Epithelial cell of proximal tubule (primary cell): ENCODE data around the gene DUS2. TPM values are rescaled to one million over a fixed set of nuclear protein-coding genes. Genes with fewer than 3 reads are reported as not detected.

Experiments
- DNase-seq: peaks from one replicate; pipeline ENCODE4 v3.0.0-alpha.2; 2011; ENCODE audit warnings: low read depth
- H3K4me3 ChIP-seq: 2 replicates; pipeline ENCODE4 v1.5.1; 2011; ENCODE audit warnings: low read depth, mild to moderate bottlenecking, low read length
- CTCF ChIP-seq: conservative IDR thresholded peaks from 2 replicates; pipeline ENCODE4 v1.5.1; 2012; ENCODE audit warnings: low read depth, mild to moderate bottlenecking, low read length
- total RNA-seq: library from RNA; depleted of rRNA; stranded (reverse); fragments of >200 nt; gene quantifications from 2 replicates; pipeline ENCODE4 v1.2.3, GENCODE V29; 2015

DUS2 gene
- total RNA-seq, 1 donor from 2014 or later = 20.9 TPM

- DNase-seq = no peak
- H3K4me3 ChIP-seq = no peak overlapping the region
Observed at GRCh38 chr16:68068926-68069325, 45.8 kb downstream of the DUS2 start.

DNA sequence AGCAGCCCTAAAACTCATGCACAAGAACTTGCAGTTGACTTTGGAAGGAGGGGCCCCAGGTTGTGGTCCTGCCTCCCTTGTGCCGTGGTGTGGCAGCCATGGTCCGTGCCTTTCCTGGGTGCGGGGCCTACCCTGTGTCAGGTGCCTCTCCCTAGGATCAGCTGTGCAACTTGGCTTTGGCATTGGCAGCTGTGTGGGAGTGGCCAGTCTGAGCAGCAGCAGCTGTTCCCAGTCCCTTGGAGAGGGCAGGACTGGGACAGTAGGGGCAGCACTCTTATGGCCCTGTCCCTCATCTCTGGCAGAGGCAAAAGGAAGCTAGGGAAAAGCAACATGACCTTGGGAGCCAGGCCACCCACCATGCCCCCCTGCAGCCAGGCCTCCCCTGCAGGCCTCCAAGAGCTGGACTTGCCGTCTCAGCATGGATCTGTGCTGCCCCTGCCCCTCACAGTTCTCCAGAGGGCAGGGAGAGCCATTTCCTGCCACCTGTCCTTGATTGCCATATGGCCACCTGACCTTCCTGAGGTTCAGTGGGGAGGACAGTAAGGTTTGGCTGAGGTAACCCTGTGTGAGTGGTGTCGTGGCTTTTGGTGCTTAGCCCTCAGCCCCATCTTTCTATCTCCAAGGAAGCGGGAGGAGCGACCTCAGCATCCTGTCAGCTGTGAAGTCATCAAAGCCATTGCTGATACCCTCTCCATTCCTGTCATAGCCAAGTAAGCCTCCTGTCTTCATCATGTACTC is 46.6 kb downstream of the DUS2 start:
- H3K4me3 ChIP-seq = no peak overlapping the region
- DNase-seq = no peak
- no peak for TF ChIP-seq CTCF

More at GRCh38 chr16:68068926-68069325, 45.8 kb downstream of the DUS2 start:
- TF ChIP-seq CTCF = no peak

- no peak for TF ChIP-seq CTCF
- DNase-seq = no peak
- H3K4me3 ChIP-seq = no peak overlapping the region
Observed at GRCh38 chr16:68070249-68070730, 47.2 kb downstream of the DUS2 start.

GRCh38 chr16:68070806-68071517 is 47.9 kb downstream of the DUS2 start:
- H3K4me3 ChIP-seq = no peak overlapping the region
- no peak for TF ChIP-seq CTCF
- no peak for DNase-seq

- TF ChIP-seq CTCF = no peak
- H3K4me3 ChIP-seq = no peak overlapping the region
- DNase-seq = no peak
Observed at GRCh38 chr16:68071518-68071901, 48.4 kb downstream of the DUS2 start.

DNA sequence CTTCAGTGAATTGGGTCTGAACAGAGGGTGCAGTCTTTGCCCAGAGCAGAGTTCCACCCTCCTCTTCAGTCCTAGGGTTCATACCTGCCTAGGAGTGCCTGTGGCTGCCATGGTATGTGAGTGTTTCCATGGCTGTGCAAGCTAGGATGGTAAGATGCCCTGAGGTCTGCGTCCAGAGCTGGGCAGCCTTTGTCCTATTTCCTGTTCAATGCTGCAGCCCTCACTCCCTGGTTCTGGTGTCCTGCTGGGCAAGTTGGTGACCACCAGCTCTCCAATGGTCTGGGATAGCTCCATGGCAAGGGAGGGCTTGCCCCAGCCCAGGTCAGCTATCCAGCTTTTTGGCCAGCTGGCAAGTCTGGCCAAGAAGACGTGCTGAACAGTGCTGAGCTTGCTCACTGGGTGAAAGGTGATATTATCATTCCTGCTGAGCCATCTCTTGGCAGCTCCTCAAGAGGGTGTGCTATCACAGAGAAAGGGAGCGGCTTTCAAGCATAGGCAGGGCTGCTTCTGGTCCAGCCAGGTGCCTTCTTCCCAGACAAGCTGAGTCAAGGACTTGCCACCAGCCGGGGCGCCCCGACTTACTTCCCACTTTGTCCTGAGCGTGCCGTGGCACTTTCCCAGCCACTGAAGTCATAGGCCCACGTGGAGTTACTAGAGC is 49.1 kb downstream of the DUS2 start:
- TF ChIP-seq CTCF = no peak
- DNase-seq = no peak
- no peak overlapping the region for H3K4me3 ChIP-seq
